ENCODE data around the gene GABRG3. TPM values are rescaled to one million over a fixed set of nuclear protein-coding genes. Genes with fewer than 3 reads are reported as not detected.

Gene GABRG3
- total and polyA plus RNA-seq, 12 donors, result not detected

DNA sequence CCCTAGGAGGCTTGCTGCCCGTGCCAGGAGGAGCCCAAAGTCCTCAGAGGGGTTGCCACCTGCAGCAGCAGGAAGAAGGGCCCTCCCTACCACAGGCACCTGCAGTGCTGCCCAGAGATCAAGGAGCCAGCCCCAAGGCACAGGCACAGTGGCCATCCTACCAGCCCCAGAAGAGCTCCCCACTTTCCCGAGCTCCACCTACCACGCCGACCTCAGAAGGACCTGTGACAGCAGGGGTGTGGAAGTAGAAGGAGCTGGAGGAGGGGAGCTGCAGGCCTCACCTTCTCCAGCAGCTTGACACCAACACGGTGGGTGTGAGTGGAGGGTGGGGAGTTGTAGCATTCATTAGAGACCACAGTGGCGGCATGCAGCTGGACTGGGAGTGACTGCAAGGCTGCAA lies 485.8 kb downstream of the GABRG3 start:
- H3K4me1 ChIP-seq, result no peaks in the 10 kb centered on the region
- no peak for ATAC-seq
- H3K36me3 ChIP-seq, result no peaks in the 10 kb centered on the region
- intact Hi-C loops (cut with DNase I), result no loop called here
- H3K27ac ChIP-seq, result no peak overlapping the region
- H3K9me3 ChIP-seq, result no peaks in the 10 kb centered on the region
- TF ChIP-seq, protein P1, sequence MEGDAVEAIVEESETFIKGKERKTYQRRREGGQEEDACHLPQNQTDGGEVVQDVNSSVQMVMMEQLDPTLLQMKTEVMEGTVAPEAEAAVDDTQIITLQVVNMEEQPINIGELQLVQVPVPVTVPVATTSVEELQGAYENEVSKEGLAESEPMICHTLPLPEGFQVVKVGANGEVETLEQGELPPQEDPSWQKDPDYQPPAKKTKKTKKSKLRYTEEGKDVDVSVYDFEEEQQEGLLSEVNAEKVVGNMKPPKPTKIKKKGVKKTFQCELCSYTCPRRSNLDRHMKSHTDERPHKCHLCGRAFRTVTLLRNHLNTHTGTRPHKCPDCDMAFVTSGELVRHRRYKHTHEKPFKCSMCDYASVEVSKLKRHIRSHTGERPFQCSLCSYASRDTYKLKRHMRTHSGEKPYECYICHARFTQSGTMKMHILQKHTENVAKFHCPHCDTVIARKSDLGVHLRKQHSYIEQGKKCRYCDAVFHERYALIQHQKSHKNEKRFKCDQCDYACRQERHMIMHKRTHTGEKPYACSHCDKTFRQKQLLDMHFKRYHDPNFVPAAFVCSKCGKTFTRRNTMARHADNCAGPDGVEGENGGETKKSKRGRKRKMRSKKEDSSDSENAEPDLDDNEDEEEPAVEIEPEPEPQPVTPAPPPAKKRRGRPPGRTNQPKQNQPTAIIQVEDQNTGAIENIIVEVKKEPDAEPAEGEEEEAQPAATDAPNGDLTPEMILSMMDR (IDR thresholded peaks at IDR 0.05), result no peak
- no peak overlapping the region for H3K4me3 ChIP-seq
- no peak for DNase-seq
- 55 to 67% methylated on average over 6 of the region's 6 CpGs for WGBS, 2 donors
- no peaks in the 10 kb centered on the region for H3K27me3 ChIP-seq

DNA sequence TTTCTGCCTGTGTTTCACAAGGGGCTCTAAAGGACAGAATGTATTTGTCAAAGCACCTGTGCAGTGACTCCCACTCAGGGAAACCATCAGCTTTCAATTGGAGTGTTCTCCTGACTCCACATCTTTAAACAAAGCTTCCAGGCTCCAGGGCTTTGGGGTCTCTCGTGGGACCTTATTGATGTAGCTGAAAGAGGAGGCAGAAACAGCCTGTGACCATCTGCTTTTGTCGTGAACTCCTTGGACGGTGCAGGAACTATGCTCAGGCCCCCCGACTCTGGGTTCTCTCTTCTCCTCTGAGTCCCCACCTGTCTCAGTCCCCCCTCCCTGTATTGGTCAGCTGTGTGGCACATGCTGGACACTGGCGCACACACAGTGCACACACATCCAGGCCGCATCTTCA lies 486.8 kb downstream of the GABRG3 start:
- H3K36me3 ChIP-seq, result no peaks in the 10 kb centered on the region
- no peak overlapping the region for H3K4me3 ChIP-seq
- WGBS, 2 donors, result 78 to 82% methylated on average over 6 of the region's 6 CpGs
- no peak for DNase-seq
- H3K4me1 ChIP-seq, result no peaks in the 10 kb centered on the region
- TF ChIP-seq, protein P1 (IDR thresholded peaks at IDR 0.05), result no peak
- H3K27me3 ChIP-seq, result no peaks in the 10 kb centered on the region
- no peak for ATAC-seq
- intact Hi-C loops (cut with DNase I), result no loop called here
- no peaks in the 10 kb centered on the region for H3K9me3 ChIP-seq
- no peak overlapping the region for H3K27ac ChIP-seq

DNA sequence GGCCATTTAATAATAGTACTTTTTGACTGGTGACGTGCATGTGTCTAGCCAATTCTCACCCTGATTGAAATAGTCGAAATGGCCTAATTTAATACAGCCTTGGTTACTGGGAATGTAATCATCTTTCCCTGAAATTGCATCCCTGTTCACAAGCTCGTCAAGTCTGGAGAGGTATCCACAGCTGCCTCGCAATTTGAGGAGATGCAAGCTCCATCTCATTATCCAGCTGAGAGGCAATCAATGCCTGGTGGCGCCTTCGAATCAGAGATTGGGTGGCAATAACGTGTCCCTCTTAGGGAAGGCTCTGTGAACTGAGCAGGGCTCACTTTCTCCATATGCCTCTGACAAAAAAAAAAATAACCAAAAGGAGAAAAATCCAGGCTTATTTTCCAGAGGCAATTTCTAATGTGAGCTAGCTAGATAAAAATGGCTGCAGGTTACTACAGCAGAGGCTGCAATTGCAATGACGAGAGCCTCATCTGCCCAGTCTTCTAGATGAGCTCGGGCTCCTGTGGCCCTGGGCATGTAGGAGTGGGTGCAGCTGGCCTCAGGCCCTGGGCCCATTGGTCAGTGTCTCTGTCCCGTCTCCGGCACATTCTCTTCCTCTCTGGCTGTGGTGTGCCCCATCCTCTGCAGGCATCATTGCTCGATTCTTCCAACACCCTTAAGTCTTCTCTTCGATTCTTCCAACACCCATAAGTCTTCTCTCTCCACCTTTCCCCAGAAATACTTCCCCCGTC lies 487.5 kb downstream of the GABRG3 start:
- H3K36me3 ChIP-seq, result no peaks in the 10 kb centered on the region
- H3K4me1 ChIP-seq, result no peaks in the 10 kb centered on the region
- TF ChIP-seq, protein P1 (IDR thresholded peaks at IDR 0.05), result no peak
- H3K27me3 ChIP-seq, result no peaks in the 10 kb centered on the region
- intact Hi-C loops (cut with DNase I), result no loop called here
- ATAC-seq, result no peak
- no peak for DNase-seq
- no peak overlapping the region for H3K27ac ChIP-seq
- H3K4me3 ChIP-seq, result no peak overlapping the region
- WGBS, 2 donors, result 85% methylated on average over 14 of the region's 14 CpGs
- H3K9me3 ChIP-seq, result no peaks in the 10 kb centered on the region

DNA sequence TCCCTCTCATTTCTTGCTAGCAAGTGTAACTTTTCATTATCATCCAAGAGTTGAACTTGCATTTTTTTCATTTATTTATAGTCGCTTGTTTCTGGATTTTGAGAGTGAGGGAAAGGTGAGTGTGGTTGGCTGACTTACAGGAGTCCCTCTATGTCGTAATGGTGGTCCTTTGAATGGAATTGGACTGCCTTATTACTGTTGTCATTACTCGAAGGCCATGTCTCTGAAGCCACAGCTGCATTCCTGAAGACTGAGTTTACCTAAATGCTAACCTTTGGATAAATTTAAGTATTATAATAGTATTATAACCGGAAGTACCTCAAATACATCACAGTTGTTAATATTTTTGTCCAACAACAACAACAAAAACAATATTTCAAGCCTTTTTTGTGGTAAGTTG lies 488.9 kb downstream of the GABRG3 start:
- intact Hi-C loops (cut with DNase I), result loop anchor here in 1 of 10 donors (5.0 kb wide), 1 partner anchor 47 kb away; no protein-coding TSS in a partner anchor
- no peaks in the 10 kb centered on the region for H3K27me3 ChIP-seq
- ATAC-seq, result no peak
- WGBS, 2 donors, result 74 to 79% methylated on average over 4 of the region's 4 CpGs
- no peak for DNase-seq
- no peak overlapping the region for H3K27ac ChIP-seq
- no peaks in the 10 kb centered on the region for H3K4me1 ChIP-seq
- no peaks in the 10 kb centered on the region for H3K36me3 ChIP-seq
- no peaks in the 10 kb centered on the region for H3K9me3 ChIP-seq
- H3K4me3 ChIP-seq, result no peak overlapping the region
- TF ChIP-seq, protein P1 (IDR thresholded peaks at IDR 0.05), result no peak
